AG04450 (cell line): ENCODE measurements around the gene TANC1. TPM values are rescaled to one million over a fixed set of nuclear protein-coding genes. Genes with fewer than 3 reads are reported as not detected.

Source experiments
- CTCF ChIA-PET: fragments of 300-600, 350-600 bp; formaldehyde crosslinking; extraction: SDS; loops from one replicate; lab custom pipeline; 2022; ENCODE audit warnings: antibody characterized with exemption, inconsistent platforms; lab: Charles Lee
- POLR2A ChIA-PET: fragments of 350-600 bp; formaldehyde crosslinking; extraction: SDS; loops from one replicate; lab custom pipeline; 2021; ENCODE audit warnings: antibody characterized with exemption, inconsistent platforms; lab: Yijun Ruan, JAX
- DNase-seq: peaks from one replicate; pipeline ENCODE4 v3.0.0-alpha.2; 2011; ENCODE audit warnings: low read depth, low spot score
- H3K27ac ChIP-seq: one replicate; pipeline ENCODE4 v1.5.1; 2012; ENCODE audit warnings: low read depth, low read length, control low read depth
- H3K27me3 ChIP-seq: one replicate; pipeline ENCODE4 v1.6.0; 2012; ENCODE audit warnings: low read length; ENCODE audit not compliant: control insufficient read depth, insufficient read depth
- H3K4me3 ChIP-seq: 2 replicates; pipeline ENCODE4 v1.5.1; 2011; ENCODE audit warnings: mild to moderate bottlenecking, low read depth, low read length, control low read depth
- H3K9me3 ChIP-seq: 2 replicates; pipeline ENCODE4 v1.5.1; 2012; ENCODE audit warnings: low read length; ENCODE audit not compliant: control insufficient read depth, insufficient read depth
- polyA plus RNA-seq: library from polyadenylated mRNA; depleted of rRNA; stranded (reverse); fragments of >200 nt; gene quantifications from 2 replicates; pipeline ENCODE4 v1.2.3, GENCODE V29; 2011
- TF ChIP-seq, protein P1 (sequence below): IDR thresholded peaks from 2 replicates; pipeline ENCODE4 v1.5.1; 2011; ENCODE audit warnings: low read depth, low read length, control low read depth, inconsistent platforms

TANC1 gene
- polyA plus RNA-seq, 1 experiment = 28.0 TPM

DNA sequence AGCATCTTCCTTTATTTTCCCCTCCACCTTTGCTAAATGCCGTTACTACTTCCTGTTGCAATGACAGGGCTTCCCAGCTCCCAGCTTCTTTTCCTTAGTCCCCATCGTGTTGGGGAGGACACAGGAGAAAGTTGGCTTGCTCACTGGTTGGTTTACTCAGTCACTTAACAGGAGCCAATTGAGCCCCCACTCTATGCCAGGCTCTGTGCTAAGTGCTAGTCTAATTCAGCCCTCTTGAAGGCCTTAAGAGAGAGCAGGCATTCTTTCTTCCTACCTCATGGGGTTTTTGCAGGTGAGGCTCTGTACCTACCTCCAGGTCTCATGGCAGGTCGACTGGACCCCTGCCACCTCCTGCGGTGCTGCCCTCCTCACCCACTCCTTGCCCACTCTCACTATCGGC, 20.1 kb downstream of the TANC1 start:
- H3K27me3 ChIP-seq = no peaks in the 10 kb centered on the region
- no peaks in the 10 kb centered on the region; the same call in 1 of the 2 replicates for H3K9me3 ChIP-seq
- POLR2A ChIA-PET = no interaction called here
- no peak overlapping the region for H3K27ac ChIP-seq
- TF ChIP-seq, protein P1, sequence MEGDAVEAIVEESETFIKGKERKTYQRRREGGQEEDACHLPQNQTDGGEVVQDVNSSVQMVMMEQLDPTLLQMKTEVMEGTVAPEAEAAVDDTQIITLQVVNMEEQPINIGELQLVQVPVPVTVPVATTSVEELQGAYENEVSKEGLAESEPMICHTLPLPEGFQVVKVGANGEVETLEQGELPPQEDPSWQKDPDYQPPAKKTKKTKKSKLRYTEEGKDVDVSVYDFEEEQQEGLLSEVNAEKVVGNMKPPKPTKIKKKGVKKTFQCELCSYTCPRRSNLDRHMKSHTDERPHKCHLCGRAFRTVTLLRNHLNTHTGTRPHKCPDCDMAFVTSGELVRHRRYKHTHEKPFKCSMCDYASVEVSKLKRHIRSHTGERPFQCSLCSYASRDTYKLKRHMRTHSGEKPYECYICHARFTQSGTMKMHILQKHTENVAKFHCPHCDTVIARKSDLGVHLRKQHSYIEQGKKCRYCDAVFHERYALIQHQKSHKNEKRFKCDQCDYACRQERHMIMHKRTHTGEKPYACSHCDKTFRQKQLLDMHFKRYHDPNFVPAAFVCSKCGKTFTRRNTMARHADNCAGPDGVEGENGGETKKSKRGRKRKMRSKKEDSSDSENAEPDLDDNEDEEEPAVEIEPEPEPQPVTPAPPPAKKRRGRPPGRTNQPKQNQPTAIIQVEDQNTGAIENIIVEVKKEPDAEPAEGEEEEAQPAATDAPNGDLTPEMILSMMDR = no peak
- CTCF ChIA-PET = interaction anchor here (1.4 to 2.2 kb wide), 2 partner anchors 9 to 130 kb away, joined by 5 to 7 read pairs; no protein-coding TSS in a partner anchor
- no peak overlapping the region for H3K4me3 ChIP-seq
- no peak for DNase-seq

DNA sequence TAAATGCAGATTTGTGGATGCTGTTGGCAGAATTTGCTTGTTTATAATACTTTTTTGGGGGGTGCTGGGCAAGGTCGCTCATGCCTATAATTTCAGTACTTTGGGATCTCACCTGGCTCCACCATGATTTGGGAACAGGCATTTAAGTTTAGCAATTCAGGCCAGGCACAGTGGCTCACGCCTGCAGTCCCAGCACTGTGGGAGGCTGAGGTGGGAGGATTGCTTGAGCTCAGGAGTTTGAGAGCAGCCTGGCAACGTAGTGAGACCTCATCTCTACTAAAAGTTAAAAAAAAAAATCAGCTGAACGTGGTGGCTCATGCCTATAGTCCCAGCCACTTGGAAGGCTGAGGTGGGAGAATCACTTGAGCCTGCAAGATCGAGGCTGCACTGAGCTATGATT, 20.7 kb downstream of the TANC1 start:
- no peak overlapping the region for H3K27ac ChIP-seq
- POLR2A ChIA-PET = interaction anchor here (0.7 kb wide), 1 partner anchor 11 kb away, joined by 9 read pairs; no protein-coding TSS in a partner anchor
- CTCF ChIA-PET = interaction anchor here (0.6 to 0.7 kb wide), 3 partner anchors 9 to 80 kb away, joined by 3 to 7 read pairs (median 3); no protein-coding TSS in a partner anchor
- no peak for DNase-seq
- H3K4me3 ChIP-seq = no peak overlapping the region
- no peaks in the 10 kb centered on the region for H3K27me3 ChIP-seq
- no peaks in the 10 kb centered on the region; the same call in 1 of the 2 replicates for H3K9me3 ChIP-seq
- TF ChIP-seq, protein P1 = no peak

DNA sequence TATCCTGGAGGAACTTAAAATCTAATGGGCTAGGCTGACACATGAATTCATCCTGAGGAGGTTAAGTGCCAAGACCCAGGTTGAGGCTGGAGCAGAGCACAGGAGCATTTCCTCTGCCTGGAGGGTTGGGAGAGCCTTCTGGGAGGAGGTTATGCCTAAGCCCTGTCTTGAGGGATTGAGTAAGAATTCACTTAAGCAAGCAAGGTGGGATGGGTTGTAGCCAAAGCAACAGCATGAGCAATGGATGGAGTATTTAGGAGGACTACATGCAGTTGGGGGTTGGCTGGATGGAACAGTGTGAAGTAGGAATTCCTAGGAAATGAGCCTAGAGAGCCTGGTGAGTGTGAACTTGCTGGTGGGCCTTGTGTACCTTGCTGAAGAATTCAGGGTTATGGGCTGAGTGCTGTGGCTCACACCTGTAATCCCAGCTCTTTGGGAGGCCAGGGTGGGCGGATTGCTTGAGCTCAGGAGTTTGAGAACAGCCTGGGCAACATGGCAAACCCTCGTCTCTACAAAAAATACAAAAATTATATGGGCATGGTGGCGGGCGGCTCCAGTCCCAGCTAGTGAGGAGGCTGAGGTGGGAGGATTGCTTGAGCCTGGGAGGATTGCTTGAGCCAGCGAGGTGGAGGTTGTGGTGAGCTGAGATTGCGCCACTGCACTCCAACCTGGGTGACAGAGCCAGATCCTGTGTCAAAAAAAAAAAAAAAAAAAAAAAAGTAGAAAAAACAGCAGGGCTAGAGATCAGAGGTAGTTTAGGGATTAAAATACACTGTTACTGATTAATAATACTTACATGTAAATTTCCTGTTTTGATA, 22.2 kb downstream of the TANC1 start:
- ChIA-PET CTCF (no interaction called here), POLR2A (interaction anchor here (0.6 kb wide), 1 partner anchor 29 kb away, joined by 5 read pairs; no protein-coding TSS in a partner anchor)
- Histone ChIP-seq H3K27ac (peak overlapping the region; percentile 47), H3K9me3 (no peaks in the 10 kb centered on the region; the same call in 1 of the 2 replicates), H3K27me3 (no peaks in the 10 kb centered on the region), H3K4me3 (no peak overlapping the region)
- TF ChIP-seq, protein P1 = no peak
- peak; percentile 73 for DNase-seq

DNA sequence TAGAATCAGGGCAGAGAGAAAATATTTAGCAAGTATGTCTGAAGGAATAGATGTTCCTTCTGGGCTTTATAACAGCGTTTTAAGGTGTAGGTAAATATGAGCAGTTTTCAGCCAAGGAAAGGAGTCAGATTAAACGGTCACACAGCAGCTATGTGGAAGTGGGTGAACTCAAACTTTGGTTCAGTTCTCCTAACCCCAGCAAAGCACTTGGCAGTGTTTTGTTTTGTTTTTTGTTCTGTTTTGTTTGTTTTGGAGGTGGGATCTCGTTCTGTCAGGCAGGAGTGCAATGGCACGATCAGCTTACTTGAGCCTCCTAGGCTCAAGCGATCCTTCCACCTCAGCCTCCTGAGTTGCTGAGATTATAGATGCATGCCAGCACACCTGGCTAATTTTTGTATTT, 24.6 kb downstream of the TANC1 start:
- Histone ChIP-seq H3K27me3 (no peaks in the 10 kb centered on the region), H3K4me3 (no peak overlapping the region), H3K27ac (no peak overlapping the region), H3K9me3 (no peaks in the 10 kb centered on the region)
- TF ChIP-seq, protein P1 = no peak
- ChIA-PET POLR2A (no interaction called here), CTCF (interaction anchor here (1.2 kb wide), 1 partner anchor 11 kb away, joined by 3 read pairs; no protein-coding TSS in a partner anchor)
- no peak for DNase-seq
